ENCODE results near the gene SPDYA. TPM values are rescaled to one million over a fixed set of nuclear protein-coding genes. Genes with fewer than 3 reads are reported as not detected.

Gene SPDYA
- total RNA-seq, 2 experiments from 2014 or later = 1.8 to 2.0 TPM

DNA sequence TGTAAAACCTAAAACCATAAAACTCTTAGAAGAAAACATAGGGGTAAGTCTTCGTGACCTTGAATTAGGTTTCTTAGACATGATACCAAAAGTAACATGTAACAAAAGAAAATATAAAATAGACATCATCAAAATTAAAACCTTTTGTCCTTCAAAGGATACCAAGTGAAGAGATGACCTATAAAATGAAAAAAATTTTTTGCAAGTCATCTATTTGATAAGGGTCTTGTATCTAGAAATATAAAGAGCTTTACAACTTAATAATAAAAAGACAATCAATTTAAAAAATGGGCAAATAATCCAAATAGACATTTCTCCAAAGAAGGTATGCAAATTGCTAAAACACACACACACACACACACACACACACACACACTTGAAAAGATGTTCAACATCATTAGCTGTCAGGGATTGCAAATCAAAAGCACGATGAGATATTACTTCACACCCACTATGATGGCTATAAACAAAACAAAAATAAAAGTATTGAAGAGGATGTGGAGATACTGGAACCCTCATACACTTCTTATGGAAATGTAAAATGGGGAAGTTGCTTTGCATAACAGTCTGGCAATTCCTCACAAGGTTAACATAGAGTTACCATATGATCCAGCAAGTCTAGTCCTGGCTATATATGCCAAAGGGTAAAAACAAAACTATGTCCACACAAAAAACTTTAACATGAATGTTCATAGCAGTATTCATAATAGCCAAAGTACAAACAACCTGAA, 23.3 kb downstream of the SPDYA start:
- no peaks in the 10 kb centered on the region for H3K27me3 Mint-ChIP-seq (ENCODE audit: low read depth)
- H3K27ac Mint-ChIP-seq = no peak overlapping the region
- no peaks in the 10 kb centered on the region for H3K4me1 Mint-ChIP-seq (ENCODE audit: low read depth)
- H3K36me3 Mint-ChIP-seq (ENCODE audit: low read depth) = no peaks in the 10 kb centered on the region
- H3K9me3 Mint-ChIP-seq = no peaks in the 10 kb centered on the region
- CTCF ChIA-PET = interaction anchor here (0.5 kb wide), 1 partner anchor 12 kb away, joined by 3 read pairs; no protein-coding TSS in a partner anchor
- intact Hi-C loops (cut with micrococcal nuclease) = no loop called here
- no peak for DNase-seq
- no peak overlapping the region for H3K4me3 Mint-ChIP-seq

- Mint-ChIP-seq H3K9me3 (no peaks in the 10 kb centered on the region), H3K4me3 (no peak overlapping the region), H3K27me3 (ENCODE audit: low read depth) (no peaks in the 10 kb centered on the region), H3K36me3 (ENCODE audit: low read depth) (no peaks in the 10 kb centered on the region), H3K27ac (no peak overlapping the region), H3K4me1 (ENCODE audit: low read depth) (no peaks in the 10 kb centered on the region)
- intact Hi-C loops (cut with micrococcal nuclease) = no loop called here
- CTCF ChIA-PET = no interaction called here
- DNase-seq = no peak
Observed at GRCh38 chr2:28835781-28836180, 25.1 kb downstream of the SPDYA start.

DNA sequence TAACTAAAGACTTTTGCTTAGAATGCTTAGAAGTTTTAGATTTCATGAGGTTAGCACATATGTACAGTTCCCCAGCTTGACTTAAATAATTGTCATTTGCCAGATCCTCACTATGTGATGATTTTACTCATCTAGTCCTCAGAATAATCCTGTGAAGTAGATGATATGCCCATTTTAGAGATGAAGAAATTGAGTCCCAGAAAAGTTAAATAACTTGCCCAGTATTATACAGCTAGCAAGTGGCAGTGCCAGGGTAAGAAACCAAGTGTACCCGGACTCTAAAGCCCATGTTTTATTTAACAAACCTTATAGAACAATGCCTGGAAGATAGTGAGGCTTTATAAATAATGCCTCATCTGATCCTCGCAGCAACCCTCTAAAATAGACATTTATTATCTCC, 28.3 kb downstream of the SPDYA start:
- intact Hi-C loops (cut with micrococcal nuclease) = no loop called here
- CTCF ChIA-PET = interaction anchor here (1.0 to 1.1 kb wide), 3 partner anchors 17 to 29 kb away, joined by 3 to 6 read pairs (median 4); no protein-coding TSS in a partner anchor
- H3K27me3 Mint-ChIP-seq (ENCODE audit: low read depth) = no peaks in the 10 kb centered on the region
- H3K4me1 Mint-ChIP-seq (ENCODE audit: low read depth) = no peaks in the 10 kb centered on the region
- H3K9me3 Mint-ChIP-seq = no peaks in the 10 kb centered on the region
- no peak for DNase-seq
- no peaks in the 10 kb centered on the region for H3K36me3 Mint-ChIP-seq (ENCODE audit: low read depth)
- H3K4me3 Mint-ChIP-seq = no peak overlapping the region
- H3K27ac Mint-ChIP-seq = no peak overlapping the region

GRCh38 chr2:28842042-28842441, 31.4 kb downstream of the SPDYA start:
- intact Hi-C loops (cut with micrococcal nuclease) = no loop called here
- H3K4me1 Mint-ChIP-seq (ENCODE audit: low read depth) = no peaks in the 10 kb centered on the region
- H3K4me3 Mint-ChIP-seq = no peak overlapping the region
- no peaks in the 10 kb centered on the region for H3K9me3 Mint-ChIP-seq
- H3K27me3 Mint-ChIP-seq (ENCODE audit: low read depth) = no peaks in the 10 kb centered on the region
- no peak overlapping the region for H3K27ac Mint-ChIP-seq
- H3K36me3 Mint-ChIP-seq (ENCODE audit: low read depth) = no peaks in the 10 kb centered on the region
- DNase-seq = no peak
- CTCF ChIA-PET = interaction anchor here (0.6 to 1.3 kb wide), 3 partner anchors 8 to 64 kb away, joined by 3 read pairs; no protein-coding TSS in a partner anchor

GRCh38 chr2:28855193-28855592, 44.6 kb downstream of the SPDYA start:
- CTCF ChIA-PET = no interaction called here
- intact Hi-C loops (cut with micrococcal nuclease) = no loop called here
- peaks cover under 1% of the 10 kb centered on the region for H3K4me1 Mint-ChIP-seq (ENCODE audit: low read depth)

DNA sequence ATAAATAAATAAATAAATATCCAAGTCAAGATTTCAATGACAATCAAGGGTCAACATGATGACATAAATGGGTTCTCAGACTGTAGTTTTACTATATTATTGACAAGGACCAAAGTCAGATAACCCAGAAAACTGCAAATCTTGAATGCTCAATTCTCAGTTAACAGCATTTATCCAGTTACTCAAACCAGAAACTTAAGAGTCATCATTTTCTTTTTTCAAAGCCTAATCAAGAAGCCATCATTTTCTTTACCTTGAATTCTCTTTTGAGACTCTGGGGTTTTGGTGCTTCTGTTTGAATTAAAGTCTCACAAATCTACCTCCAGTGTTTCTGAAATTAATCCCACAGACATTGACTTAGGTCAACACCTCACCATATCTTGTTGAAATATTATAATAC, 45.3 kb downstream of the SPDYA start:
- DNase-seq = no peak
- Mint-ChIP-seq H3K4me3 (no peak overlapping the region), H3K27ac (no peak overlapping the region), H3K27me3 (ENCODE audit: low read depth) (no peaks in the 10 kb centered on the region), H3K9me3 (no peaks in the 10 kb centered on the region), H3K4me1 (ENCODE audit: low read depth) (peaks cover 2% of the 10 kb centered on the region), H3K36me3 (ENCODE audit: low read depth) (peaks cover 16% of the 10 kb centered on the region)
- CTCF ChIA-PET = no interaction called here
- intact Hi-C loops (cut with micrococcal nuclease) = no loop called here

More at GRCh38 chr2:28855193-28855592, 44.6 kb downstream of the SPDYA start:
- H3K4me3 Mint-ChIP-seq = no peak overlapping the region
- no peak overlapping the region for H3K27ac Mint-ChIP-seq
- no peaks in the 10 kb centered on the region for H3K27me3 Mint-ChIP-seq (ENCODE audit: low read depth)
- no peaks in the 10 kb centered on the region for H3K9me3 Mint-ChIP-seq
- H3K36me3 Mint-ChIP-seq (ENCODE audit: low read depth) = peaks cover 9% of the 10 kb centered on the region
- DNase-seq = no peak

DNA sequence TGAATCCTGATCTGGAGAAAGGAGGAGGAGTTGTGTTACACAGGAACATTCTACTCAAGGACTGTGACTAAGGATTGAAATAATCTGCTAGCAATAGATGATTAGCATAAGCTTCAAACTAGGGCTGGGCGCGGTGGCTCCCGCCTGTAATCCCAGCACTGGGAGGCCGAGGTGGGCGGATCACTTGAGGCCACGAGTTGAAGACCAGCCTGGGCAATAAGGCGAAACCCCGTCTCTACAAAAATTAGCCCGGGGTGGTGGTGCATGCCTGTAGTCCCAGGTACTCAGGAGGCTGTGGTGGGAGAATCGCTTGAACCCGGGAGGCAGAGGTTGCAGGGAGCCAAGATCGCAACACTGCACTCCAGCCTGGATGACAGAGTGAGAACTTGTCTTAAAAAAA, 58.0 kb downstream of the SPDYA start:
- Mint-ChIP-seq H3K27me3 (ENCODE audit: low read depth) (no peaks in the 10 kb centered on the region), H3K9me3 (no peaks in the 10 kb centered on the region), H3K27ac (no peak overlapping the region), H3K4me1 (ENCODE audit: low read depth) (peaks cover 42% of the 10 kb centered on the region), H3K4me3 (peak overlapping the region; percentile 67), H3K36me3 (ENCODE audit: low read depth) (peaks cover 13% of the 10 kb centered on the region)
- intact Hi-C loops (cut with micrococcal nuclease) = no loop called here
- CTCF ChIA-PET = interaction anchor here (1.6 kb wide), 1 partner anchor 30 kb away, joined by 3 read pairs; no protein-coding TSS in a partner anchor
- DNase-seq = no peak

DNA sequence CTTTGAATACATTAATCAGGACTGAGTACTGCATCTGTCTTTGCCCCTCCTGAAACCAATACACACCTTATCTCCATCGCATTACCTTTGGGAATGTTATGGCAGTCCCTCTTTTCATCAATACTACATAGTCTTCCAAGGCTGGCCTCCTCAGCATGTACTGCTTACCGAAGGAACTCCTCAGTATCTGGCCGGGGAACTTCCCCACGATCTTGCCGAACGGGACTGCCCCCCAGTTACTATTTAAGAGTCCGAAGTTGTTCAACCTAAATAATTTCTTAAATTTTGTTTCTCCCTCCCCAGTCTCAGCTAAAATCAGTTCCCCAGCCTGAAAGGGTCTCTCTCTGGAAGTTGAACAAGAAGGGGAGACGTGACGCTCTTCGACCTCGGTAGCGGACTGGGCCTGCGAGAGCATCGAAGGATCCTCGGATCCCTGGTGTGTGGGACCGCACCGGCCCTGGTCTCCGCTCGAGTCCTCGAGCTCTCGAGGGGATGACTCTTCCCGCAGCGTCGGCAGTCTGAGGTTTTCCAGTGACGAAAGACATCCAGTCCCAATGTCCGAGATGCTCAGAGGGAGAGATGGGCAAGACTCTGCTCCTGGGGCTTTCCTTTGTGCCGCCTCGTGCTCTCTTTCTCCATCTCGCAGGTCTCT, 59.0 kb downstream of the SPDYA start:
- intact Hi-C loops (cut with micrococcal nuclease) = loop anchor here (1.0 to 2.0 kb wide), 9 partner anchors 25 to 303 kb away; partner anchors contain the start of genes PPP1CB, SPDYA and WDR43
- Mint-ChIP-seq H3K4me1 (ENCODE audit: low read depth) (peaks cover 36% of the 10 kb centered on the region), H3K4me3 (peak overlapping the region; percentile 89), H3K27ac (peak overlapping the region; percentile 89), H3K36me3 (ENCODE audit: low read depth) (peaks cover 13% of the 10 kb centered on the region), H3K9me3 (no peaks in the 10 kb centered on the region), H3K27me3 (ENCODE audit: low read depth) (no peaks in the 10 kb centered on the region)
- CTCF ChIA-PET = interaction anchor here (0.7 to 1.8 kb wide), 2 partner anchors 21 to 49 kb away, joined by 6 to 7 read pairs; no protein-coding TSS in a partner anchor
- peak; percentile 23 for DNase-seq

DNA sequence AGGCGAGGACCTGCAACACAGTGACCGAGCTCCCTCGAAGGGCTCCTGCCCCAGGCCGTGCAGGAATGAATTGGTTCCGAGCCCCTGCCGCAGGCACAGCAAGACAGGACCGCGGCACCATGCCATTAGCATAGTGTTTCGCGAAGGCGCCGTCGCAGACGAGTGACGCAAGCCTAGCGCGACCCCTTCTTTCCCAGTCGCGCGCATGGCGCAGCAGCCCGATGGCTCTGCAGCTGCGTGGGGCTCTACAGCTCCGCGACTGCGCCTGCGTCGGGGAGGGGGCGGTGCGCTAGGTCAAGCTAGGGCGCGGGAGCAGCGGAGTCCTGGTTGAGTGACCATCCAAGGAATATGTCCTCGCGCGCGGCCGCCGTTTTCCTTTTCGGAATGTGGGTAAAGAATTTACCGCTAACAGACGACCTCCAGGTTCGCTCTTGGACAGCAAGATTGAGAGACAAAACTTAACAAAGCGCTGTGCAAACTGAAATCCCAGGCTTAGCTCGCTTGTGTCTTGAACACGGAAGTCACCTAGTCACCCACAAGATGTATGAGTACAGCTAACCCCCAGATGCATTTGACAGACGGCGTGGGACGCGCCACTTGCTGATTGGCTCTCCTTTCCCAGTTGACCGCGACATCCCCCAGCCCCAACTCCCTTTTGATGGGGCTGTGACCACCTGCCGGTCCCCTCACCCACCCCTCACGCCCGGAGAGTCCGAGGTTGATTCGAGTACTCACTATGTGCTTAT, 59.7 kb downstream of the SPDYA start, which contains the start of gene TRMT61B:
Gene TRMT61B (minus strand): TSS at position 164 of the 746 bp plus-strand sequence. CDS start 32 bp downstream, at position 132.
- CTCF ChIA-PET = interaction anchor here (0.6 to 1.8 kb wide), 4 partner anchors 12 to 73 kb away, joined by 3 to 7 read pairs (median 6); no protein-coding TSS in a partner anchor
- H3K4me1 Mint-ChIP-seq (ENCODE audit: low read depth) = peaks cover 31% of the 10 kb centered on the region
- peaks cover 9% of the 10 kb centered on the region for H3K36me3 Mint-ChIP-seq (ENCODE audit: low read depth)
- peak within 1 kb of the TSS; percentile 89 for H3K27ac Mint-ChIP-seq
- intact Hi-C loops (cut with micrococcal nuclease) = loop anchor here (1.0 to 2.0 kb wide), 9 partner anchors 24 to 304 kb away; partner anchors contain the start of genes PPP1CB, SPDYA and WDR43
- peak within 1 kb of the TSS; percentile 89 for H3K4me3 Mint-ChIP-seq
- DNase-seq = peak; percentile 97
- no peaks in the 10 kb centered on the region for H3K9me3 Mint-ChIP-seq
- no peaks in the 10 kb centered on the region for H3K27me3 Mint-ChIP-seq (ENCODE audit: low read depth)

GRCh38 chr2:28871620-28872019, 61.0 kb downstream of the SPDYA start:
- H3K4me3 Mint-ChIP-seq = no peak overlapping the region
- intact Hi-C loops (cut with micrococcal nuclease) = loop anchor here (2.0 kb wide), 2 partner anchors 51 to 245 kb away; no protein-coding TSS in a partner anchor
- no peaks in the 10 kb centered on the region for H3K9me3 Mint-ChIP-seq
- peaks cover 4% of the 10 kb centered on the region for H3K36me3 Mint-ChIP-seq (ENCODE audit: low read depth)
- H3K27ac Mint-ChIP-seq = no peak overlapping the region
- H3K27me3 Mint-ChIP-seq (ENCODE audit: low read depth) = peaks cover 5% of the 10 kb centered on the region
- H3K4me1 Mint-ChIP-seq (ENCODE audit: low read depth) = peaks cover 21% of the 10 kb centered on the region
- CTCF ChIA-PET = interaction anchor here (1.8 kb wide), 1 partner anchor 51 kb away, joined by 7 read pairs; no protein-coding TSS in a partner anchor
- no peak for DNase-seq

DNA sequence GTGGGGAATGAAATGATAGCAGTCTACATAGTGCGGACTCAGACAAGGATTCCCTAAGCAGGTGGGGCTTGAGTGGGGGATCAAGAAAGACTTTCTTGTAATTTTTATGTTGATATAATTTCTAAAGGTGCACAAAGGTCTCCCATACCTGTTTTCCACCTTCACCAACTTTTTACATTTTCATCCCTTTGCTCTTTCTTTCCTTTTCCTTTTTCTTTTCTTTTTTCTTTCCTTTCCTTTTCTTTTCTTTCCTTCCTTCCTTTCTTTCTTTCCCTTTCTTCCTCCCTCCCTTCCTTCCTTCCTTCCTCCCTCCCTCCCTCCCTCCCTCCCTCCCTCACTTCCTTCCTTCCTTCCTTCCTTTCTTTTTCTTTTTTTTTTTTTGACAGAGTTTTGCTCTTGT, 69.6 kb downstream of the SPDYA start:
- peaks cover 18% of the 10 kb centered on the region for H3K27me3 Mint-ChIP-seq (ENCODE audit: low read depth)
- no peak for DNase-seq
- H3K9me3 Mint-ChIP-seq = no peaks in the 10 kb centered on the region
- H3K27ac Mint-ChIP-seq = no peak overlapping the region
- H3K36me3 Mint-ChIP-seq (ENCODE audit: low read depth) = no peaks in the 10 kb centered on the region
- no peak overlapping the region for H3K4me3 Mint-ChIP-seq
- intact Hi-C loops (cut with micrococcal nuclease) = no loop called here
- no peaks in the 10 kb centered on the region for H3K4me1 Mint-ChIP-seq (ENCODE audit: low read depth)
- CTCF ChIA-PET = no interaction called here

DNA sequence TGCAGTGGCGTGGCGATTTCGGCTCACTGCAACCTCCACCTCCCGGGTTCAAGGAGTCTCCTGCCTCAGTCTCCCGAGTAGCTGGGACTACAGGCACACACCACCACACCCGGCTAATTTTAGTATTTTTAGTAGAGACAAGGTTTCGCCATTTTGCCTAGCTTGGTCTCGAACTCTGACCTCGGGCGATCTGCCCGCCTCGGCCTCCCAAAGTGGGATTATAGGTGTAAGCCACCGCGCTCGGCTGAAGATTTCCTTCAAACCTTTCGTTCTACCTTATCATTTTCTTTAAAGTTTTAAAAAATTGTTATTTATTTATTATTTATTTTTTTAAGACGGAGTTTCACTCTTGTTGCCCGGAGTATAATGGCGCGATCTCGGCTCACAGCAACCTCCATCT, 82.9 kb downstream of the SPDYA start:
- intact Hi-C loops (cut with micrococcal nuclease) = no loop called here
- Mint-ChIP-seq H3K9me3 (no peaks in the 10 kb centered on the region), H3K4me1 (ENCODE audit: low read depth) (peaks cover 24% of the 10 kb centered on the region), H3K27ac (no peak overlapping the region), H3K36me3 (ENCODE audit: low read depth) (peaks cover 10% of the 10 kb centered on the region), H3K4me3 (peak overlapping the region; percentile 10), H3K27me3 (ENCODE audit: low read depth) (no peaks in the 10 kb centered on the region)
- CTCF ChIA-PET = no interaction called here
- no peak for DNase-seq

Data from activated naive CD4-positive, alpha-beta T cell treated with anti-CD3 and anti-CD28 coated beads for 36 hours (primary cell).